Raji (cell line): Measurements from ENCODE around the gene AP3B2.
A peak's percentile ranks its signal among the peaks of the same experiment; 100 is the strongest.

Source experiments
- POLR2A ChIP-seq: IDR thresholded peaks from 2 replicates; pipeline ENCODE4 v1.6.1; 2011; ENCODE audit warnings: low read depth, low read length, control low read depth; ENCODE audit not compliant: insufficient read depth

The AP3B2 gene

GRCh38 chr15:82709421-82710207 is at the start of gene AP3B2:
TSS of gene AP3B2 (minus strand) at chr15:82709875. CDS start at chr15:82709706, 169 bp downstream.
- TF ChIP-seq POLR2A = no peak

GRCh38 chr15:82751308-82751707 is 41.6 kb upstream of the AP3B2 start:
- no peak for TF ChIP-seq POLR2A

GRCh38 chr15:82750831-82751180 is 41.1 kb upstream of the AP3B2 start:
- no peak for TF ChIP-seq POLR2A

- peak; percentile 96 for TF ChIP-seq POLR2A
Observed at GRCh38 chr15:82749951-82750830, 40.5 kb upstream of the AP3B2 start.

- TF ChIP-seq POLR2A = no peak
Observed at GRCh38 chr15:82748315-82748714, 38.6 kb upstream of the AP3B2 start.

GRCh38 chr15:82743810-82744209 is 34.1 kb upstream of the AP3B2 start:
- TF ChIP-seq POLR2A = no peak

GRCh38 chr15:82742134-82742533 is 32.5 kb upstream of the AP3B2 start:
- TF ChIP-seq POLR2A = no peak

GRCh38 chr15:82739086-82739485 is 29.4 kb upstream of the AP3B2 start:
- no peak for TF ChIP-seq POLR2A

- TF ChIP-seq POLR2A = no peak
Observed at GRCh38 chr15:82737975-82738374, 28.3 kb upstream of the AP3B2 start.

GRCh38 chr15:82731527-82731926 is 21.9 kb upstream of the AP3B2 start:
- TF ChIP-seq POLR2A = no peak

GRCh38 chr15:82730022-82730530 is 20.4 kb upstream of the AP3B2 start:
- no peak for TF ChIP-seq POLR2A

- no peak for TF ChIP-seq POLR2A
Observed at GRCh38 chr15:82726816-82727215, 17.1 kb upstream of the AP3B2 start.

- TF ChIP-seq POLR2A = no peak
Observed at GRCh38 chr15:82715003-82715402, 5.3 kb upstream of the AP3B2 start.

GRCh38 chr15:82714016-82714415 is 4.3 kb upstream of the AP3B2 start:
- TF ChIP-seq POLR2A = no peak

- no peak for TF ChIP-seq POLR2A
Observed at GRCh38 chr15:82712036-82712435, 2.4 kb upstream of the AP3B2 start.

GRCh38 chr15:82710926-82711490 is 1.3 kb upstream of the AP3B2 start:
- TF ChIP-seq POLR2A = no peak

- no peak for TF ChIP-seq POLR2A
Observed at GRCh38 chr15:82710208-82710555, 507 bp upstream of the AP3B2 start.

- no peak for TF ChIP-seq POLR2A
Observed at GRCh38 chr15:82709081-82709420, 624 bp downstream of the AP3B2 start.
